ENCODE measurements around the gene DMGDH.

The DMGDH gene

GRCh38 chr5:79069488-79070349 lies at the start of gene DMGDH, which contains the start of gene BHMT2:
Gene DMGDH, minus strand, starts transcription at chr5:79069674. Its CDS starts 54 bp downstream, at chr5:79069620.
Gene BHMT2, plus strand, starts transcription at chr5:79069767. Its CDS starts 16 bp downstream, at chr5:79069783.
- DNase-seq (ENCODE audit: low read depth): peak; percentile 58

- DNase-seq (ENCODE audit: low read depth): no peak
These were observed 43.2 kb upstream of the DMGDH start for GRCh38 chr5:79112703-79113058.

DNA sequence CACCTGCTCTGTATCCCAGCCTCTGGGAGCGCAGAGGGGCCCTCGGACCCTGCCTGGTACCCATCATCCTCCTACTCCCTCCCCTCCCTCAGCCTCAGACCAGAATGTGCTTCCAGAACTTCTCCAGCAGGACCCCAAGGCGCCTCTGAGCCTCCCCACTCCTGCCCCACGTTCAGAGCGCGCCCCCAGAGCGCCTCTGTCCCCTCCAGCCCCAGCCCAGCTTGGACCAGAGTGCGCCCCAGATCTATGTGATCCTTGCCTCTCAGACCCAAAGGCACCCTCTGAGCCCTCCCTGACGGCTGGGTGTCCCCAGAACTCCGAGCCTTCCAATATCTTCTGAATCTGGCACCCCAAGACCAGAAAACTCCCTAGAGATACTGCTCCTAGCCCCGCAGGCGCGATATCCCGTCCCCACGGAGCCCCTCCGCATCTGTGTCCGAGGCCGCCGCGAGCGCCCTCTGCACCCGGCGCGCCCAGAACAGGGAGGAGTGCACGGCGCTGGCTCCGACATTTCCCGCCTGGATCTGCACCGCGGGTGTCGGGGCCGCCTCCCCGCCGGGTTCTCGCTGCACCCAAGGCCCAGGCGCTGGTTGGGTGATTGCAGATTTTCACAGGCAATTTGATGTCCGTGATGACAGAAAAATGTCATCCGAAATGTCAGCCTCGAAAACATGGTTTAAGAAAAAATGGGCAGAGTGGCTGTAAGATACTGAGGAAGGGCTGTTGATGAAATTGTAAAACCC lies 42.7 kb upstream of the DMGDH start:
- no peak for DNase-seq (ENCODE audit: low read depth)

DNA sequence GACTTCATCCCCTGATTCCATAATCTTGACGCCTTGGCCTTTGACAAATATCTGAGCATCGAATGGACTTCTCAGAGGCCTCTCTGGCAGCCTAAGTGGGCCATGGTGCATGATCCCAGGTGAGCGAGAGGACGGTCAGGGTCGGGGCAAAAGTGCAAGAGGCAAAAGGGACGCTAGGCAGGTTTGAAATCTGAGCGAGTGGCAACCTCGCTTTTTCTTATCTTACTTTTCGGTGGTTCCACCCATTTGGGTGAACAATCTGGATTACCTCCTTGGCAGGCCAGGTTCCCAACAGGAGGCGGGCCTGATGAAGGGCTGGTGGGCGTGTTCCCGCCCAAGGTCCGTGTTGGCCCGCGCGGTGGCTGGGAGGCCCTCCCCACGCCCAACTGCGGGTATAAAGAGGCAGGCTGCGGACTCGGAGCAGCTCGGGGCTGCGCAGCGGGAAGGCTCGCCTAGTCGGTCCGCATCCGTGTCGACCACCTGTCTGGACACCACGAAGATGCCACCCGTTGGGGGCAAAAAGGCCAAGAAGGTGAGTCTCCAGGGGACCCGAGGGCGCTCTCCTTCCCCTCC lies 42.0 kb upstream of the DMGDH start, which contains the start of gene BHMT:
Gene BHMT, plus strand, starts transcription at position 423 of the 573 bp plus-strand sequence. Its CDS starts 77 bp downstream, at position 500.
- DNase-seq (ENCODE audit: low read depth): no peak

GRCh38 chr5:79109527-79110492 lies 40.3 kb upstream of the DMGDH start:
- DNase-seq (ENCODE audit: low read depth): no peak

DNA sequence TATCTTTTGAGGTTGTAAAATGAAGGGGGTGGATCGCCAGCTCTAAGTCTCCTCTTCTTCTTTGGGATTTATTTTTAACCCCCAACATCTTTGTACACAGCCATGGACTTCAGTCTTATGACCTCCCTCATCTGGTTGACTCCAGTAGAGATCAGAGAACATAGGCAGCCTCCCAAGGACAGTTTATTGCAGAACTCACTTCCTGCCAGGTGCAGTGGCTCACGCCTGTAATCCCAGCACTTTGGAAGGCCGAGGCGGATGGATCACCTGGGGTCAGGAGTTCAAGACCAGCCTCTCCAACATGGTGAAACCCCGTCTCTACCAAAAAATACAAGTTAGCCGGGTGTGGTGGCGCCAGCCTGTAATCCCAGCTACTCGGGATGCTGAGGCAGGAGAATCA lies 39.3 kb upstream of the DMGDH start:
- no peak for DNase-seq (ENCODE audit: low read depth)

- DNase-seq (ENCODE audit: low read depth): no peak
These were observed 38.6 kb upstream of the DMGDH start for GRCh38 chr5:79108086-79108485.

DNA sequence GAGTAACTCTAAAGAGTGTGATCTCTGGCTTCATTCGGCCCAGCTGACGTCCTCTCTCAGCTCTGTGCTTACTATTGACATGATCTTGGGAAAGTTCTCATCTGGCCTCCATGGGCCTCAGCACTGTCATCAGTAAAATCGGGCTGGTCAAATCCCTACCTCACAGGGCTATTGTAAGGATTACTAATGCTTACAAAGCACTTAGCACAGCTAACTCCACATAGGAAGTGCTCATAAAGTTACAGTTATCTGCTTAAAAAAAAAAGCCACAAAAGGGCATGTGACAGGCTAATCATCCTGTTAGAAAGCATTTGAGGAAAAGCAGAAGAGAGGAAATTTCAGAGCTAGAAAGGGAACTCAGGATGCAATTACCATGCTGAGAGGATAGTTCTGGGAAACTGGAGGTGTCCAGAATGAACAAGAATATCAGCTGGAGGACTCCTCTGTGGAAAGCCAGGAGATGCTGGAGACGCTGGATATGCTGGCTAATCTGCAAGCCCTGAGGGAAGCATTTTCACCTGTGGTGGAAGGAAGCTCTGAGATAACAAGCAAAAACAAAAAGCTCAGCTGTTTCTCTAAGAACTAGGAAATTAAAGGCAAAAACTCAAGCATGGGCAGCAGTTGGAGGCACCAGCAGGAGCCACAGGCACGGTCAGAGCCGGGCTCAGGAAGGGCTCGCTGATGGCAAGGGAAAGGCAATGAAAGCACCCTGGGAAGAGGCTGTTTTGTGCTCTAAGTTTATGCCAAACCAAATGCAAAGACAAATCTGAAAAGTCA lies 37.7 kb upstream of the DMGDH start:
- peak; percentile 32 for DNase-seq (ENCODE audit: low read depth)

- no peak for DNase-seq (ENCODE audit: low read depth)
These were observed 36.4 kb upstream of the DMGDH start for GRCh38 chr5:79105868-79106267.

DNA sequence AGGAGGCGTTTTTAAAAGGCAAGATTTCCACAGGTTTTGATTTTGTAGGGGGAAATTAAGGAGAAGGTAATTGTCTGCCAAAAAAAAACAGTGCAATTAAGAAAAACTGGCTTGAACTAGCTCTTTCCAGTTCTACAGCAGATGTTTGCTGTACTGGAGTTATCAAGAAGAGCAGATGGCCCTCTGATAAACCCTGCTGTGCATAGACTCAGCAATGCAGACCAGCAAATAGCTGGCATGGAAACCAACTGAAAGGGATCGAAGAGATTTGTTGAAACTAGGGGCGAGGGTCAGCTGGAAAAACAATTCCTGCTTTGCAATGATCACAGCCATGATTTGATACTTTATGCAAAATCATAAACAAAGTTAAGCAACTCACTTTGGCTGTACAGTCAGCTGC lies 24.3 kb upstream of the DMGDH start:
- DNase-seq (ENCODE audit: low read depth): no peak

DNA sequence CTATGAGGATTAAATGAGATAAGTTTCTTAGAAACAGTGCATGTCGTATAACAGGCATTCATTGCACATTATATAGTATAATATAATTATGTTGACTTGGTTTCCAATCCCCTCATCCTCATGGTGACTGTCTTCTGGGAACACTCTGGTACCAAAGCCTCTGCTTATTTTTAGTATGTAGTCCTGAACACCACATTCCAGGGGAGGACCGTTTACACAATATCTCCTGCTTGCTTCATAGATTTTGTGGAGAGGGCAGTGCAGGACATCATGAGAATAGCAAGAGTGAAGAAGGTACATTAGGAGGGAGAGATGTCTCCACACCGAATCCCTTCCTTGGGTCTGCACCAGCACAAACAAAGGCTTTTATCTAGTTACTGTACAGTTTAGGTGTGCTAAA lies 21.6 kb upstream of the DMGDH start:
- DNase-seq (ENCODE audit: low read depth): peak; percentile 10

DNA sequence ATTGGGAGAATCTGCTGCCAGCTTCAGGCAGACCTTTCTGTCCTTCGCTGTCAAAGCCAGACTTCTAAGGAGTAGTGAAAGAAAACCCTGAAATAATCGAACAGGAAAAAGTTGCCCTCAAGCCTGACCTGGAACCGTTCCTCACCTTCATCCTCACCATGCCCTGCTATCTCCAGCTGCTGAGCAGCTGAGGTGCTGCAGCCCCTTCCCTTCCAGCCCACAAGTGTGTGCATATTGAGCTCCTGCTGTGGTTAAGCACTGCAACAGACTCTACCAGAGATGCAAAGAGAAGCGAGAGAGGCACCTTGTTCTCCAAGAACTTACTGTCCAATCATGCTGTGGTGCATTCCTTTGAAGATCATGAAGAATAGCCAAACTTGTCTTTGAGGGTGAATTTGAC lies 19.0 kb upstream of the DMGDH start:
- no peak for DNase-seq (ENCODE audit: low read depth)

- no peak for DNase-seq (ENCODE audit: low read depth)
These were observed 16.6 kb upstream of the DMGDH start for GRCh38 chr5:79086116-79086515.

GRCh38 chr5:79081779-79082178 lies 12.3 kb upstream of the DMGDH start:
- no peak for DNase-seq (ENCODE audit: low read depth)

DNA sequence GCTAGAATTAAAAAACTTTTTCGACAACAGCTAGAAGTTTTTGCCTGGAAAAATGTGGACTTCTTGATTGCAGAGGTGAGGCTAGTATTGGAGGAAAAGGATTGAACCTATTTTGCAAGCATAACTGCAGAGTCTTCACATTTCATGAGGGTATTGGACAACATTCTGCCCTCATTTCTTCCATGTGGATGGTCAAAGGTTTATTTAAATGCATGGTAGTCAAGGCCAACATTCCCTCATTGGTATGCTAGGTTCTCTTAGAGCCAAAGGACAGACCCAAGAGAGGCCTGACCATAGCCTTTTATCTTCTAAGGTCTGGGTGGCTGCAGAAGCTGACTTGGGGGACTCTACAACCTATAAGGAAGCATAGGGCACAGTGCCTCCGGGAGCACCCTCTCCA lies 11.3 kb upstream of the DMGDH start:
- no peak for DNase-seq (ENCODE audit: low read depth)

DNA sequence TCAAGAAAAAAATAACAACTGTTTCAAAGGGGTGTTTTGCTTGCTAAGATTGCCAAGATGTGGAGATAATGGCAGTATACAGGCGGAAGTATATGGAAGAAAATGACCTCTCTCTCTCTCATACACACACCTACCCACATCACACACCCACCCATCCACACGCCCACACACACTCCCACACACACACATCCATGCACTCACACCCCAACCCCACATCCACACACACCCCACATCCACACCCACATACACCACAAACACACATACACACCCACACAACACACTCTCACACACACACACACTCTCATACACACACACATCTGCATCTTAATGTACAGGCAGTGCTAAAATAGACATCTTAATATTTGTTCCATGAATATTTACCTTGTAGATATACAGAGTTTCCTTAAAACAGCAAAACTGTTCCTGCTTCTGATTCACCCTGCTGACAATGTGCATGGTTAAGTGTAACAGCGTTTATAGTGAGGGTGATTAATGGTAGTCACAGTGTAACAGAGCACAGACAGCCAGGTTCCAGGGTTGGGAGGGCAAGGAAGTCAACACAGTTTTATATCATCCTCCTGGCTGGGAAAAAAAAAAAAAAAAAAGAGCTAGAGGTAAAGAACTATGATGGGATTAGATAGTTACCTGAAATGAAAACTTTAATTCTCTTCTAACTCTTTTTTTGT lies 8.3 kb upstream of the DMGDH start:
- peak; percentile 36 for DNase-seq (ENCODE audit: low read depth)

- DNase-seq (ENCODE audit: low read depth): no peak
These were observed 7.3 kb upstream of the DMGDH start for GRCh38 chr5:79076819-79077218.

GRCh38 chr5:79075646-79076426 lies 6.4 kb upstream of the DMGDH start:
- DNase-seq (ENCODE audit: low read depth): no peak

DNA sequence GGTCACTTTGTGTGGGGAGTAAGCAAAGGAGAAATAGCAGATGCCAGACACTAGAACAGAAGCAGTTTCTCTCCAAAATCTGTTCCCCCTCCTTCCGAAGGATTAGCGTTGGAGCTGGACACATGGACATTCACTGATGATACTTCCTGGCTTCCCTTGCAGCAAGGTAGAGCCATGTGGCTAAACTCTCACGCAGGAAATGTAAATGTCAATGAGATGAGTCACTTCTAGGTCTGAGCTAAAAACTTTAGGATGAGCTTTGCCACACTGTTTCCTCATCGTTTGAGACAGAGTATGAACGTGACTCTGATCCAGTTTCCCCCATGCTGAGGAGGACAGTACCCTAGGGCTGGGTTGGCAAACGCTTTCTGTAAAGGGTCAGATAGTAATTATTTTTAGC lies 5.2 kb upstream of the DMGDH start:
- peak; percentile 55 for DNase-seq (ENCODE audit: low read depth)

- peak; percentile 10 for DNase-seq (ENCODE audit: low read depth)
These were observed 835 bp upstream of the DMGDH start for GRCh38 chr5:79070350-79070667.
